GM11168 (cell line): Measurements from ENCODE around the gene TTC9C.
"Not testable (repeated sequence)": the region's sequence is repeated elsewhere in the genome, so short reads cannot be mapped to it uniquely, and the experiment has no call there.

ENCODE experiments used
- in situ Hi-C: fragments of 300-500 bp; cut with MboI; formaldehyde crosslinking; loops from one replicate; pipeline ENCODE4 v1.12.0; 2022; ENCODE audit warnings: low sequenced_read_pairs; ENCODE audit not compliant: unreplicated experiment

Gene TTC9C

GRCh38 chr11:62709247-62710000, 18.9 kb upstream of the TTC9C start:
- in situ Hi-C loops, result no loop called here

- in situ Hi-C loops, result no loop called here
These were observed 18.3 kb upstream of the TTC9C start for GRCh38 chr11:62710001-62710345.

GRCh38 chr11:62712276-62712812, 15.9 kb upstream of the TTC9C start:
- in situ Hi-C loops, result no loop called here

- in situ Hi-C loops, result no loop called here
These were observed 15.4 kb upstream of the TTC9C start for GRCh38 chr11:62712861-62713260.

GRCh38 chr11:62713343-62713742, 14.9 kb upstream of the TTC9C start:
- in situ Hi-C loops, result no loop called here

GRCh38 chr11:62715150-62716130, 12.8 kb upstream of the TTC9C start:
- in situ Hi-C loops, result no loop called here

GRCh38 chr11:62716206-62716605, 12.1 kb upstream of the TTC9C start:
- in situ Hi-C loops, result no loop called here

GRCh38 chr11:62716816-62717215, 11.5 kb upstream of the TTC9C start:
- in situ Hi-C loops, result no loop called here

- in situ Hi-C loops, result no loop called here
These were observed 8.8 kb upstream of the TTC9C start for GRCh38 chr11:62719302-62719978.

GRCh38 chr11:62721994-62722393, 6.3 kb upstream of the TTC9C start:
- in situ Hi-C loops, result no loop called here

- in situ Hi-C loops, result no loop called here
These were observed 4.1 kb upstream of the TTC9C start for GRCh38 chr11:62724171-62724570.

- in situ Hi-C loops, result no loop called here
These were observed 2.6 kb upstream of the TTC9C start for GRCh38 chr11:62725646-62726045.

- in situ Hi-C loops, result no loop called here
These were observed 2.0 kb upstream of the TTC9C start for GRCh38 chr11:62726156-62726914.

- in situ Hi-C loops, result no loop called here
These were observed 1.4 kb upstream of the TTC9C start for GRCh38 chr11:62726915-62727164.

GRCh38 chr11:62727165-62727871, 968 bp upstream of the TTC9C start, which contains the start of gene HNRNPUL2:
Gene HNRNPUL2 (minus strand): TSS chr11:62727457. CDS start chr11:62727156, 301 bp downstream.
- in situ Hi-C loops, result no loop called here

GRCh38 chr11:62727872-62728170, 465 bp upstream of the TTC9C start:
- in situ Hi-C loops, result no loop called here

GRCh38 chr11:62730076-62730475, 1.8 kb downstream of the TTC9C start:
- in situ Hi-C loops, result not testable (repeated sequence)

- in situ Hi-C loops, result no loop called here
These were observed 4.5 kb downstream of the TTC9C start for GRCh38 chr11:62732830-62733229.

GRCh38 chr11:62737196-62737595, 8.9 kb downstream of the TTC9C start:
- in situ Hi-C loops, result no loop called here
